IPS-15b (cell line): ENCODE measurements around the gene ANKRD33B.

Experiments
- H3K27me3 ChIP-seq: one replicate; pipeline ENCODE4 v1.6.1; 2013; ENCODE audit warnings: low read length; ENCODE audit not compliant: control insufficient read depth, insufficient read depth
- H3K36me3 ChIP-seq: one replicate; pipeline ENCODE4 v1.6.1; 2013; ENCODE audit warnings: low read length; ENCODE audit not compliant: control insufficient read depth, insufficient read depth
- H3K4me1 ChIP-seq: one replicate; pipeline ENCODE4 v1.6.1; 2013; ENCODE audit warnings: mild to moderate bottlenecking, low read length; ENCODE audit not compliant: control insufficient read depth, insufficient read depth
- H3K4me3 ChIP-seq: one replicate; pipeline ENCODE4 v1.5.1; 2013; ENCODE audit warnings: low read depth, low read length
- H3K9ac ChIP-seq: one replicate; pipeline ENCODE4 v1.6.1; 2013; ENCODE audit warnings: low read depth, mild to moderate bottlenecking, low read length
- H3K9me3 ChIP-seq: one replicate; pipeline ENCODE4 v1.6.1; 2013; ENCODE audit warnings: mild to moderate bottlenecking, low read length; ENCODE audit not compliant: control insufficient read depth, insufficient read depth

ANKRD33B gene

DNA sequence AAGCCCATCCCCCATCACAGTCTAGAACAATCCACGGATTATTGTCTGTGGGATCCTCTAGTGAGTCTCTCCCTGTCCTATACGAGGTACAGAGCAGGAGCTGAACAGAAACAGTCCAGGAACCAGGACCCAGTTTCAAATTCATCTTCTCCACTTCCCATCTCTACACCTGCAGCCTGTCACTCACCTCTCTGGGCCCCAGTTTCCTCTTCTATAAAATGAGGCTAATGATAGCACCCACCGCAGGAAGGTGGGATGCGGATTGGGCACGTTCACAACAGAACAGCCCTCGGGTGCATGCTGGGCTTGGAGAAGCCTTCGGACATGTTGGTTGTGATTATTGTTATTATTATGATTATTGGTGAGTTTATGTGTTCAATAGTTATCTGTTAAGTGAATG lies 78.5 kb downstream of the ANKRD33B start:
- Histone ChIP-seq H3K9me3 (no peaks in the 10 kb centered on the region), H3K4me3 (no peak overlapping the region), H3K9ac (no peak overlapping the region), H3K4me1 (peaks cover 7% of the 10 kb centered on the region), H3K27me3 (no peaks in the 10 kb centered on the region), H3K36me3 (no peaks in the 10 kb centered on the region)

DNA sequence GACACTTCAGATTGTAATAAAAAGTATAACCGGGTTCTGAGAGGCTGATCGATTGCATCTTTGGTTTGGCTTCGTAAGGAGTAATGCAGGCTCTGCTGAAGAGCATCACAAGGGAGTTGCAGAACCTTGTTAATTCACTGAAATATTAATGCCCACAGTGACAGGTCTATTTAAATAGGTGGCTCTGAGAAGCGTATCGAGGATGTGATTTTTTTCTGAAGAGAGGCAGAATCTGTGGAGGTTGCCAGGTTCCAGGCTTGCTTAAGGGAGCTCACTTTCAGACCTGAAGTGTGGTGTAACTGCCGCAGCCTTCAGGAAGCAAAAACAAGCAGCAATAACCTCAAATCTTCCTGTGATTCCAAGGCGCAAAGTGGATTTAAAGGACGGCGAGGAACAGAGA lies 80.3 kb downstream of the ANKRD33B start:
- Histone ChIP-seq H3K36me3 (no peaks in the 10 kb centered on the region), H3K4me1 (no peaks in the 10 kb centered on the region), H3K9ac (no peak overlapping the region), H3K9me3 (no peaks in the 10 kb centered on the region), H3K27me3 (no peaks in the 10 kb centered on the region), H3K4me3 (no peak overlapping the region)

DNA sequence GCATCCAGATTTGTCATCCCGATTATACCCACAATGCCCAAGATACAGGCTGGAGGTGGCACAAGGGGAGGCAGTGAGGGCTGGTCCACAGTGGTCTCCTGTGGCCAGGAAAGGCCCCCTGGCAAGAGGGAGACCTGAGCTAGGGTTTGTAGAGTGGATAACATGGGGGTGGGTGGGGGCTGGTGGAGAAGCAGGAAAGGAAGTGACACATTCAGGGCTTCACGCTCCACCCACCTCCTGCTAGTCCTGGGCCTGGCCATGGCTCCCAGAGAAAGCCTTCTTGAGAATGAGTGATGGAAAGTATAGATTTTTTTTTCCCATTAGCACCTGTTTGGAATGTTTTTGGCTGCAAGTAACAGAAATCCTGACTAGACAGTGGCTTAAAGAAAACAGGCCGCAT lies 81.3 kb downstream of the ANKRD33B start:
- Histone ChIP-seq H3K9me3 (no peaks in the 10 kb centered on the region), H3K36me3 (no peaks in the 10 kb centered on the region), H3K4me1 (no peaks in the 10 kb centered on the region), H3K9ac (no peak overlapping the region), H3K4me3 (no peak overlapping the region), H3K27me3 (no peaks in the 10 kb centered on the region)

DNA sequence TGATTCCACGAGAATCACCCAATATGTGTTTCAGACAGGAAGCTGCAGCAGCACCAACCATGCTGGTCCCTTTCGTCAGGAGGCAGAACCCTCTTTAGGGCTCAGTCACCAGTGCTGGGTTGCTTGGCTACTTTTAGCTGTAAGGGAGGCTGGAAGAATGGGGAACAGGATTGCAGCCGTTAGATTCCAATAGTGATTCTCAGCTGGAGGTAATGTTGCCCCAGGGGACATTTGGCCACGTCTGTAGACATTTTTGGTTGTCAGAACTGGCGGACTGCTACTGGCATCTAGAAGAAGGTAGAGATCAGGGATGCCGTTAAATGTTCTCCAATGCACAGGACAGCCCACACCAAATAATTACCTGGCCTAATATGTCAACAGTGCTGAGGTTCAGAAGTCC lies 81.8 kb downstream of the ANKRD33B start:
- Histone ChIP-seq H3K27me3 (no peaks in the 10 kb centered on the region), H3K4me3 (no peak overlapping the region), H3K9ac (no peak overlapping the region), H3K4me1 (no peaks in the 10 kb centered on the region), H3K9me3 (no peaks in the 10 kb centered on the region), H3K36me3 (no peaks in the 10 kb centered on the region)

DNA sequence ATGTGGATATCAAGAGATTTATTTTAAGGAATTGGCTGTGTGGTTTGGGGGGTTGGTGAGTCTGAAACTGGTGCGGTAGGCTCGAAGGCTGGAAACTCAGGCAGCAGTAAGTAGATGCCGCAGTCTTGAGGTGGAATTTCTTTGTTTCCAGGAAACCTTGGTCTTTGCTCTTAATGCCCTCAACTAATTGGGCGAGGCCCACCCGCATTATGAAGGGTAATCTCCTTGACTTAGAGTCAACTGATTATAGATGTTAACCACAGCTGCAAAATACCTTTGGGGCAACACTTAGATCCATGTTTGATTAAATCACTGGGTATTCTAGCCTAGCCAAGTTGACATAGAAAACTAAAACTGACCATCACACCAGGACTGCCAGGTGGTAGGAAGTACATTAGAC lies 83.8 kb downstream of the ANKRD33B start:
- Histone ChIP-seq H3K4me3 (no peak overlapping the region), H3K9me3 (no peaks in the 10 kb centered on the region), H3K4me1 (no peaks in the 10 kb centered on the region), H3K36me3 (peaks cover 3% of the 10 kb centered on the region), H3K9ac (no peak overlapping the region), H3K27me3 (no peaks in the 10 kb centered on the region)

DNA sequence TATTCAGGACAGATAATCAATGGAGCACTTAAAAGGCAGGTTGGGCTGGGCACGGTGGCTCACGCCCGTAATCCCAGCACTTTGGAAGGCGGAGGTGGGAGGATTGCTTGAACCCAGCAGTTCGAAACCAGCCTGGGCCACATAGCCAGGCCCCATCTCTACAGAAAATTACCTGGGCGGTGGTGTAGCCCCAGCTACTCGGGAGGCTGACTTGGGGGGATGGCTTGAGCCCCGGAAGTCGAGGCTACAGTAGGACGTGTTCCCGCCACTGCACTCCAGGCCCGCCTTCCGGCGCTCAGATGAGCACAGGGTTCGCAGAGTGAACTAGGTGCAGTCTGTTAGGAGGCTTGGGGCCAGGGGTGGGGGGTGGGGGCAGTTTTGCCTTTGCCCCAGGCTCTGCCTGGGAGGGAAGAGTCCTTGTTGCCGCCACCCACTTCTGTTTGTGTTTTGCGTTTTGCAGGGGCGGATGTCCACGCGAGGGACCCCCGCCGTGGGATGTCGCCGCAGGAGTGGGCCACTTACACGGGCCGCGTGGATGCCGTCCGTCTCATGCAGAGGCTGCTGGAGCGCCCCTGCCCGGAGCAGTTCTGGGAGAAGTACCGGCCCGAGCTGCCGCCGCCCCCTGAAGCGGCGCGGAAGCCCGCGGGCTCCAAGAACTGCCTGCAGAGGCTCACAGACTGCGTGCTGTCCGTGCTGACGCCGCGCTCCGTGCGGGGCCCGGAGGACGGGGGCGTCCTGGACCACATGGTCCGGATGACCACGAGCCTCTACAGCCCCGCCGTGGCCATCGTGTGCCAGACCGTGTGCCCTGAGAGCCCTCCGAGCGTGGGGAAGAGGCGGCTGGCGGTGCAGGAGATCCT lies 85.2 kb downstream of the ANKRD33B start:
- H3K9me3 ChIP-seq = no peaks in the 10 kb centered on the region
- H3K4me3 ChIP-seq = no peak overlapping the region
- H3K27me3 ChIP-seq = no peaks in the 10 kb centered on the region
- no peaks in the 10 kb centered on the region for H3K4me1 ChIP-seq
- no peak overlapping the region for H3K9ac ChIP-seq
- H3K36me3 ChIP-seq = peaks cover 9% of the 10 kb centered on the region

DNA sequence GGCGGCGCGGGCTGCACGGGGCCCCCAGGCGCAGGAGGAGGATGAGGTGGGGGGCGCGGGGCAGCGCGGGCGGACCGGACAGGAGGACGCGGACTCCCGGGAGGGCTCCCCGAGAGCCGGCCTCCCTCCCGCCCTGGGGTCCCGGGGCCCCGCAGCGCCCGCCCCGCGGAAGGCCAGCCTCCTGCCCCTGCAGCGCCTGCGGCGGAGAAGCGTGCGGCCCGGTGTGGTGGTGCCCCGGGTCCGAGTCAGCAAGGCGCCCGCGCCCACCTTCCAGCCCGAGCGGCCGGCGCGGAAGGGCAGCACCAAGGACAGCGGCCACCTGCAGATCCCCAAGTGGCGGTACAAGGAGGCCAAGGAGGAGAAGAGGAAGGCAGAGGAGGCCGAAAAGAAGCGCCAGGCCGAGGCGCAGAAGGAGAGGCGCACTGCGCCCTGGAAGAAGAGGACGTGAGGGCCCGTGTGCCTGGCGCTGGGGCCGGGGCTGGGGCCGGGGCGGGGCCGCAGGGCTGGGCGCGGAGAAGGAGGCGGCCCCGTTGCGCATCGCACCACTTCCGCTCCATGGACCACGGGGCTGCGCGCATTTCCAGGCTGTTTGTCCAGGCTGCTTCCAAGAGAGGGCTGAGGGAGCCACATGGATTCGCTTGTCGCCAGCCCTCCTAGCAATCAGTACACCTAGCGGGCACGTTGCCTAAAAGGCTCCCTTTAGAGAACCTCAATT lies 86.0 kb downstream of the ANKRD33B start:
- H3K27me3 ChIP-seq = no peaks in the 10 kb centered on the region

DNA sequence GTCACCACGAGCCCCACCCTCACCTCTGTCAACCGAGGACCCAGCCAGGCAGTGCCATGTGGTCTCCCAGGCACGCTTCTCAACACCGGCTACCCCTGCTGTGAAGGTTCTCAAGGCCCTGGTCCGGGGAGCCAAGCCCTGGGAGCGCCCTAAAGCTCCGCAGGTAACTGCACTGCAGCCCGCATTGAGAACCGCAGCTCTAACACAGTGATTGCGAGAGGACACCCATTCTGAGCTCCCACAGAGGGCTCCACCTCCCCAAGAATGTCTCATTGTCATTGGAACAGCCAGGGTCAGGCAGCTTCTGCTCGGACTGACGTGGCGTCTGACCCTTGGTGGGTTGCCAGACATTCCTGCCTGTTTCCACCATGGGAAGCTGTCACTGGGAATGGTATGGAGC lies 88.3 kb downstream of the ANKRD33B start:
- no peaks in the 10 kb centered on the region for H3K9me3 ChIP-seq
- H3K4me1 ChIP-seq = no peaks in the 10 kb centered on the region
- peaks cover 9% of the 10 kb centered on the region for H3K36me3 ChIP-seq
- H3K4me3 ChIP-seq = no peak overlapping the region
- H3K9ac ChIP-seq = no peak overlapping the region
- H3K27me3 ChIP-seq = no peaks in the 10 kb centered on the region

More for the DNA sequence above, 86.0 kb downstream of the ANKRD33B start:
- Histone ChIP-seq H3K4me3 (no peak overlapping the region), H3K9ac (no peak overlapping the region), H3K36me3 (peaks cover 9% of the 10 kb centered on the region), H3K4me1 (no peaks in the 10 kb centered on the region), H3K9me3 (no peaks in the 10 kb centered on the region)

DNA sequence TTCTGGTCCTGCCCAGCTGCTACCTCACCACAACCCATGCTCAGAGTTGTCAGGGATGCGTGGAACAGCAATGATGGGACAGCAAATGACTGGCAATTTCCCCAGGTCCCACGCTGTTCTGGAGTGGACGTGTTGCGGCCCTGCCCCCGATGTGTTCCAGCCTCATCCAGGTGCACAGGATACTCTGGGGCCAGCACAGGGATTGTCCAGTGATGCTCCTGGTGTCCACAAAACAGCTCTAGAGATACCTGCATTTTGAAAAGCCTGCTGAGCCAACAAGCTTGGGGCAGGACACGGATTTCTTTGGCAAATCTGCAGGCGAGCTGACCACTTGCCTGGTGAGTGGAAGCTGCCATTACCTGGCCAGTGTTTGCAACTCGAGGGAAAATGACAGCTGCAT lies 88.7 kb downstream of the ANKRD33B start:
- Histone ChIP-seq H3K27me3 (no peaks in the 10 kb centered on the region), H3K36me3 (peaks cover 9% of the 10 kb centered on the region), H3K9me3 (no peaks in the 10 kb centered on the region), H3K4me1 (no peaks in the 10 kb centered on the region), H3K9ac (no peak overlapping the region), H3K4me3 (no peak overlapping the region)

DNA sequence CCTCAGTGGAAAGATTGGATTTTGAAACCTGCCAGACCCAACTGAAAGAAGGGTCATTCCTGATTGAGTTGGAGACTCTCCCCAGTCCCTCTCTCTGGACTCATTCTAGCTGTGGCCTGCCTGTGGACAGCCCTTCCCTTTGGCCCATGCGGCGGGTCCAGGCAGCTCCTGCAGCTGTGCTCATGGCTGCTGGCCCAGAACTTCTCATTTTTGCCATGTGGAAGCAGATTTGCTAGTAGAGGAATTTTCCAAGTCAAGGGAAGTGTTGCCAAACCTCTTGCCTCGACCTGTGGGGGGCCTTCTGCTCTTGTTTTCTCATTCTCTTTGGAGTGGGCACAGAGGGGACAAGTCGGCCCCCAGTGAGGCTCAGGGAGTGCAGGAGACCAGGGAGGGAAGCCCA lies 89.2 kb downstream of the ANKRD33B start:
- no peaks in the 10 kb centered on the region for H3K9me3 ChIP-seq
- H3K4me1 ChIP-seq = no peaks in the 10 kb centered on the region
- H3K9ac ChIP-seq = no peak overlapping the region
- H3K36me3 ChIP-seq = peaks cover 9% of the 10 kb centered on the region
- no peak overlapping the region for H3K4me3 ChIP-seq
- no peaks in the 10 kb centered on the region for H3K27me3 ChIP-seq

DNA sequence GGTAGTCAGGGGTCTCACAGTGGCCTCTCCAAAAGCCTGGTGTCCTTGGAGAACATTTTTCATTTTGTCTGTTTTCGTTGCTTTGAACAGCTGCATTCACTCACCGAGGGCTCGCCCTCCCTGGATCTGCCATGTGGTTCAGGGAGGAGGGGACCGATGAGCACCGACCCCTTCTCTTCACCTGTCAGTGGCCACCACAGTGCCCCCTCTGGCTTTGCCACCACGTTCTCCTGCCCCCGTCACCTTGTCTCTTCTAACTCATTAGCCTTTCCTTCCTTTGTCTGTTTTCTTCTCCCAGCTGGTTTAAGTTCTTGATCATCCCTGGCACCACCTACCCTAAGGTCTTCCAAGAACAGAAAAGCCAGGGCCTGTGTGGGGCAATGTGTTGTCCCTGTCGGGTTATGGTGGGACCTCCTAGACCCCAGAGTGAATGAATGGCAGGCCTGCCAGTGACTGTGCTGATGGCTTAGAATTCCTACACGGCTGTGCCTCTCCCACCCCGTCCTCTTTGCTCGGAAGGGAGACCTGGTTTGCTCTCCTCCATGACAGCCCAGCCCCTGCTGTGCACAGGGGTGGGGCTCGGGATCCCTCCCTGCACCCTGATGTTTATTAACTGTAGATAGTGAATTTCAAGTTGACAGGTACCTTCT lies 90.0 kb downstream of the ANKRD33B start:
- Histone ChIP-seq H3K27me3 (no peaks in the 10 kb centered on the region), H3K4me3 (no peak overlapping the region), H3K9ac (no peak overlapping the region), H3K36me3 (peaks cover 9% of the 10 kb centered on the region), H3K4me1 (no peaks in the 10 kb centered on the region), H3K9me3 (no peaks in the 10 kb centered on the region)
